B cell (primary cell): ENCODE measurements around the gene HSD17B1. TPM values are rescaled to one million over a fixed set of nuclear protein-coding genes. Genes with fewer than 3 reads are reported as not detected.

Experiments
- ATAC-seq: fragments of 200-7000 bp; cut with Tn5 transposase; one replicate; pipeline ENCODE4 v1.10.0; 2021; ENCODE audit warnings: low read depth, mild to moderate bottlenecking, moderate number of reproducible peaks, moderate library complexity
- CTCF ChIA-PET: fragments of 350-600 bp; sonication (Branson Sonifier 250); formaldehyde crosslinking; loops from one replicate; lab custom pipeline; 2021; ENCODE audit warnings: antibody characterized with exemption, inconsistent platforms; lab: Charles Lee
- POLR2A ChIA-PET: fragments of 350-600 bp; sonication (Branson Sonifier 250); formaldehyde crosslinking; loops from one replicate; lab custom pipeline; 2021; ENCODE audit warnings: antibody characterized with exemption; lab: Charles Lee
- DNase-seq: peaks from one replicate; pipeline ENCODE4 v3.0.0; 2013
- H2AFZ ChIP-seq: 2 replicates; pipeline ENCODE4 v1.6.1; 2012; ENCODE audit warnings: mild to moderate bottlenecking, low read depth, low read length; ENCODE audit not compliant: insufficient read depth, poor library complexity, severe bottlenecking
- H3K27ac ChIP-seq, 2 donors: 1 replicate in 1 of 2; 2 replicates in 1 of 2; pipeline ENCODE4 v1.5.1; 2012 to 2013; ENCODE audit warnings: low read length in 2 of 2, mild to moderate bottlenecking in 2 of 2, moderate library complexity in 1 of 2
- H3K27me3 ChIP-seq, 4 experiments: fragments of 200-600 bp in 1 of 4; sonication (generic) in 1 of 4; replicated peaks in 1 of 4; 1 replicate in 2 of 4; 2 replicates in 2 of 4; pipeline versions ENCODE4 v1.6.1 to v1.7.0; 2013 to 2016; ENCODE audit warnings: low read length in 3 of 4, mild to moderate bottlenecking in 2 of 4, mixed read lengths in 1 of 4, moderate library complexity in 1 of 4; ENCODE audit not compliant: insufficient read depth in 4 of 4, control insufficient read depth in 3 of 4; ENCODE audit errors: control extremely low read depth in 1 of 4
- H3K36me3 ChIP-seq, 2 experiments: replicated peaks in 1 of 2; 1 replicate in 1 of 2; 2 replicates in 1 of 2; pipeline versions ENCODE4 v1.6.1 to v1.7.1; 2013; ENCODE audit warnings: low read length in 1 of 2; ENCODE audit not compliant: insufficient read depth in 2 of 2, control insufficient read depth in 1 of 2; ENCODE audit errors: control extremely low read depth in 1 of 2, extremely low read depth in 1 of 2
- H3K4me1 ChIP-seq, 2 donors: fragments of 200-600 bp in 1 of 2; sonication (generic) in 1 of 2; 1 replicate in 1 of 2; 2 replicates in 1 of 2; pipeline versions ENCODE4 v1.5.1 to v1.6.1; 2013 to 2017; ENCODE audit warnings: low read length in 2 of 2; ENCODE audit not compliant: control insufficient read depth in 2 of 2, insufficient read depth in 2 of 2
- H3K4me2 ChIP-seq: replicated peaks from 2 replicates; pipeline ENCODE3; 2012; ENCODE audit warnings: mild to moderate bottlenecking, low read depth, low read length; ENCODE audit not compliant: poor library complexity, severe bottlenecking
- H3K4me3 ChIP-seq, 5 experiments: fragments of 200-600 bp in 1 of 5; sonication (generic) in 1 of 5; 1 replicate in 3 of 5; 2 replicates in 2 of 5; pipeline versions ENCODE4 v1.5.1 to v1.7.0; 2011 to 2016; ENCODE audit warnings: low read length in 4 of 5, mild to moderate bottlenecking in 4 of 5, low read depth in 2 of 5, control low read depth in 1 of 5, moderate library complexity in 1 of 5; ENCODE audit not compliant: insufficient read depth in 1 of 5; ENCODE audit errors: control extremely low read depth in 1 of 5, extremely low read depth in 1 of 5
- H3K79me2 ChIP-seq: fragments of 200-600 bp; sonication (generic); one replicate; pipeline ENCODE4 v1.6.0; 2016; ENCODE audit warnings: low read length; ENCODE audit not compliant: control insufficient read depth, insufficient read depth
- H3K9ac ChIP-seq: fragments of 200-600 bp; sonication (generic); 2 replicates; pipeline ENCODE4 v1.6.1; 2017; ENCODE audit warnings: mild to moderate bottlenecking, low read length, moderate library complexity
- H3K9me3 ChIP-seq, 3 donors: one replicate each; pipeline versions ENCODE4 v1.6.1 to v1.7.1; 2013; ENCODE audit warnings: low read length in 2 of 3; ENCODE audit not compliant: control insufficient read depth in 2 of 3, insufficient read depth in 1 of 3; ENCODE audit errors: control extremely low read depth in 1 of 3
- H4K20me1 ChIP-seq: 2 replicates; pipeline ENCODE4 v1.6.0; 2012; ENCODE audit warnings: mild to moderate bottlenecking, low read length; ENCODE audit not compliant: insufficient read depth, control insufficient read depth, poor library complexity, severe bottlenecking
- H3K27ac Mint-ChIP-seq: one replicate; pipeline ENCODE4 v1.8.0; 2021; ENCODE audit warnings: mixed read lengths
- H3K27me3 Mint-ChIP-seq: one replicate; pipeline ENCODE4 v1.8.0; 2021; ENCODE audit warnings: mixed read lengths
- H3K4me1 Mint-ChIP-seq: one replicate; pipeline ENCODE4 v1.8.0; 2021; ENCODE audit warnings: mixed read lengths
- H3K4me3 Mint-ChIP-seq: one replicate; pipeline ENCODE4 v1.8.0; 2021; ENCODE audit warnings: mixed read lengths
- H3K9me3 Mint-ChIP-seq: one replicate; pipeline ENCODE4 v1.8.0; 2022; ENCODE audit warnings: mixed read lengths; ENCODE audit not compliant: insufficient read depth
- EZH2 ChIP-seq: IDR thresholded peaks from 2 replicates; pipeline ENCODE4 v1.6.1; 2012; ENCODE audit warnings: borderline replicate concordance, low read depth, mild to moderate bottlenecking, moderate library complexity, low read length; ENCODE audit not compliant: insufficient read depth, poor library complexity, severe bottlenecking
- WGBS: methylation state at CpG from one replicate; pipeline ENCODE4 v1.1.5; 2013; ENCODE audit warnings: missing lambda C conversion rate; ENCODE audit not compliant: insufficient coverage; 5-methylcytosine and 5-hydroxymethylcytosine counted together
- intact Hi-C: fragments of 100-400 bp; cut with micrococcal nuclease; formaldehyde crosslinking; loops from one replicate; pipeline ENCODE4 v1.10.0; 2022
- polyA plus RNA-seq: library from polyadenylated mRNA; depleted of rRNA; stranded (reverse); fragments of >200 nt; gene quantifications from 2 replicates; pipeline ENCODE4 v1.2.3, GENCODE V29; 2012
- total RNA-seq, 2 donors: library from RNA; stranded (reverse); fragments of 120-200 nt in 1 of 2; gene quantifications; 1 replicate in 1 of 2; 2 replicates in 1 of 2; pipeline versions ENCODE4 v1.2.3 to v1.2.4, GENCODE V29; 2013 to 2022
- TF ChIP-seq, protein P1 (sequence below): fragments of 200-600 bp; IDR thresholded peaks from one replicate; pipeline ENCODE4 v1.8.0; 2022; ENCODE audit warnings: antibody characterized with exemption, mild to moderate bottlenecking

Gene HSD17B1
- total and polyA plus RNA-seq, 2 donors (not counting 1 experiment from before 2014, with no cell fraction given) = 1.3 to 3.3 TPM

DNA sequence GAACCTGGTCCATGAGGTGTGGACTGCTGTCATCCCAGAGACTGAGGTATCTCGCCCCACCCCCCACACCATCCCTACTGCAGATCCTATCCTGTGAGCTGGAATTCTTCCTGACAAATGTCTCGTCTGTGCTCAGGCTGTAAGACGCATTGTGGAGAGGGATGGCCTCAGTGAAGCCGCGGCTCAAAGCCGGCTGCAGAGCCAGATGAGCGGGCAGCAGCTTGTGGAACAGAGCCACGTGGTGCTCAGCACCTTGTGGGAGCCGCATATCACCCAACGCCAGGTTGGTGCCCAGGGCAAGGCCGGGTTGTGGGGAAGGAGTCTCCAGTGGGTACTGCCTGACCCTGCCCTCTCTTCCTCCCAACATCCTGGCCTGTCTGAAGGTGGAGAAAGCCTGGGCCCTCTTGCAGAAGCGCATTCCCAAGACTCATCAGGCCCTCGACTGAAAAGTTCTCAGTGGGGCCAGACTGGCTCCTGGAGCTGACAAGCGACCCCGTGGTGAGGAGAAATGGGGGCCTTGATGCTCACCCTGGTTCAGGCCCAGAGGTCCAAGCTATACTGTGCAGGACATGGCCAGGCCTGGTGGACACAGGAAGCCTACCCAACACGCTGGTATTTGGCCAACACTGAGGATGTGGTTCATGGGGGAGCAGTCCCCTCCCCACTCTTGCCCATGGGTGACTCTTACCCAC, 12.9 kb downstream of the HSD17B1 start:
- no peak overlapping the region for H2AFZ ChIP-seq
- Mint-ChIP-seq H3K27me3 (no peaks in the 10 kb centered on the region), H3K4me3 (peak overlapping the region; percentile 99), H3K4me1 (peaks cover 44% of the 10 kb centered on the region), H3K27ac (peak overlapping the region; percentile 65), H3K9me3 (no peaks in the 10 kb centered on the region)
- TF ChIP-seq, protein P1, sequence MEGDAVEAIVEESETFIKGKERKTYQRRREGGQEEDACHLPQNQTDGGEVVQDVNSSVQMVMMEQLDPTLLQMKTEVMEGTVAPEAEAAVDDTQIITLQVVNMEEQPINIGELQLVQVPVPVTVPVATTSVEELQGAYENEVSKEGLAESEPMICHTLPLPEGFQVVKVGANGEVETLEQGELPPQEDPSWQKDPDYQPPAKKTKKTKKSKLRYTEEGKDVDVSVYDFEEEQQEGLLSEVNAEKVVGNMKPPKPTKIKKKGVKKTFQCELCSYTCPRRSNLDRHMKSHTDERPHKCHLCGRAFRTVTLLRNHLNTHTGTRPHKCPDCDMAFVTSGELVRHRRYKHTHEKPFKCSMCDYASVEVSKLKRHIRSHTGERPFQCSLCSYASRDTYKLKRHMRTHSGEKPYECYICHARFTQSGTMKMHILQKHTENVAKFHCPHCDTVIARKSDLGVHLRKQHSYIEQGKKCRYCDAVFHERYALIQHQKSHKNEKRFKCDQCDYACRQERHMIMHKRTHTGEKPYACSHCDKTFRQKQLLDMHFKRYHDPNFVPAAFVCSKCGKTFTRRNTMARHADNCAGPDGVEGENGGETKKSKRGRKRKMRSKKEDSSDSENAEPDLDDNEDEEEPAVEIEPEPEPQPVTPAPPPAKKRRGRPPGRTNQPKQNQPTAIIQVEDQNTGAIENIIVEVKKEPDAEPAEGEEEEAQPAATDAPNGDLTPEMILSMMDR = no peak
- no peak for TF ChIP-seq EZH2
- ChIA-PET POLR2A (interaction anchor here (0.6 to 2.4 kb wide), 2 partner anchors 11 to 86 kb away, joined by 3 to 18 read pairs; no protein-coding TSS in a partner anchor), CTCF (interaction anchor here (0.8 to 6.4 kb wide), 6 partner anchors 11 to 106 kb away, joined by 3 to 51 read pairs (median 6); partner anchors contain the start of gene PSMC3IP)
- 91% methylated on average over 13 of the region's 16 CpGs for WGBS
- no peak overlapping the region for H3K9ac ChIP-seq
- no peaks in the 10 kb centered on the region for H3K9me3 ChIP-seq
- H4K20me1 ChIP-seq = peaks cover 25% of the 10 kb centered on the region
- ATAC-seq (no peak), DNase-seq (no peak)
- peaks cover 31 to 49% of the 10 kb centered on the region in 2 donors for H3K4me1 ChIP-seq
- peaks cover 0 to 44% of the 10 kb centered on the region in 2 experiments for H3K36me3 ChIP-seq
- H3K27ac ChIP-seq = peak overlapping the region; percentile 59 to 78
- H3K79me2 ChIP-seq = peaks cover 65% of the 10 kb centered on the region
- intact Hi-C loops = loop anchor here (5.0 kb wide), 1 partner anchor 112 kb away; the partner anchor contains the start of gene PLEKHH3
- H3K4me2 ChIP-seq = peak overlapping the region; percentile 93
- H3K27me3 ChIP-seq = no peaks in the 10 kb centered on the region
- H3K4me3 ChIP-seq = no peak overlapping the region
